ENCODE data around the gene MAP2. TPM values are rescaled to one million over a fixed set of nuclear protein-coding genes. Genes with fewer than 3 reads are reported as not detected.

Gene MAP2
- total and polyA plus RNA-seq, 4 donors, result 0.70 to 4.2 (median 1.9) TPM

GRCh38 chr2:209671020-209671680 is 247.3 kb downstream of the MAP2 start:
- Histone ChIP-seq H3K27ac (ENCODE audit: low read depth in 1 of 2, low read length in 2 of 2) (no peak overlapping the region), H3K36me3 (ENCODE audit: control insufficient read depth in 4 of 4, insufficient read depth in 3 of 4, low read depth in 1 of 4, low read length in 3 of 4) (no peaks in the 10 kb centered on the region), H3K4me3 (ENCODE audit: low read depth in 1 of 3, low read length in 3 of 3) (no peak overlapping the region), H3K27me3 (ENCODE audit: control insufficient read depth in 4 of 4, insufficient read depth in 4 of 4, low read length in 3 of 4) (no peaks in the 10 kb centered on the region), H3K9ac (ENCODE audit: low read depth in 1 of 2, low read length in 2 of 2) (no peak overlapping the region), H3K4me1 (ENCODE audit: control insufficient read depth in 4 of 4, insufficient read depth in 4 of 4, low read length in 3 of 4) (no peaks in the 10 kb centered on the region), H3K9me3 (ENCODE audit: control insufficient read depth in 4 of 4, low read length in 3 of 4) (no peaks in the 10 kb centered on the region)
- DNase-seq (ENCODE audit: low spot score), result no peak
- 83% methylated on average over 7 of the region's 7 CpGs for WGBS
- TF ChIP-seq, protein P1, sequence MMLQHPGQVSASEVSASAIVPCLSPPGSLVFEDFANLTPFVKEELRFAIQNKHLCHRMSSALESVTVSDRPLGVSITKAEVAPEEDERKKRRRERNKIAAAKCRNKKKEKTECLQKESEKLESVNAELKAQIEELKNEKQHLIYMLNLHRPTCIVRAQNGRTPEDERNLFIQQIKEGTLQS (IDR thresholded peaks at IDR 0.05), result no peak
- TF ChIP-seq EGR1 (IDR thresholded peaks at IDR 0.05; ENCODE audit: low read depth in 2 of 2) (no peak), GABPA (IDR thresholded peaks at IDR 0.05 in 1 of 2, conservative IDR thresholded peaks at IDR 0.05 in 1 of 2) (no peak), ZBTB33 (IDR thresholded peaks at IDR 0.05) (no peak), FOXA2 (IDR thresholded peaks at IDR 0.05) (no peak), TAF1 (conservative IDR thresholded peaks at IDR 0.05) (no peak)

- no peak for DNase-seq (ENCODE audit: low spot score)
- no peaks in the 10 kb centered on the region for H3K4me1 ChIP-seq (ENCODE audit: control insufficient read depth in 4 of 4, insufficient read depth in 4 of 4, low read length in 3 of 4)
- TF ChIP-seq CTCF (IDR thresholded peaks at IDR 0.05; ENCODE audit: low read depth, low read length, missing input control) (no peak), GABPA (IDR thresholded peaks at IDR 0.05 in 1 of 2, conservative IDR thresholded peaks at IDR 0.05 in 1 of 2) (no peak), JUND (IDR thresholded peaks at IDR 0.05) (no peak), EGR1 (IDR thresholded peaks at IDR 0.05; ENCODE audit: low read depth in 2 of 2) (no peak), HNF4A (conservative IDR thresholded peaks at IDR 0.05) (no peak), YY1 (IDR thresholded peaks at IDR 0.05) (no peak), SP1 (IDR thresholded peaks at IDR 0.05) (no peak), HNF4G (IDR thresholded peaks at IDR 0.05) (no peak), RXRA (IDR thresholded peaks at IDR 0.05) (no peak), ZBTB33 (IDR thresholded peaks at IDR 0.05) (no peak), FOXA1 (IDR thresholded peaks at IDR 0.05) (no peak), NR2F2 (IDR thresholded peaks at IDR 0.05) (no peak), TAF1 (conservative IDR thresholded peaks at IDR 0.05) (no peak), RAD21 (IDR thresholded peaks at IDR 0.05) (no peak), FOXA2 (IDR thresholded peaks at IDR 0.05) (no peak), REST (IDR thresholded peaks at IDR 0.05) (no peak)
- TF ChIP-seq, protein P2, sequence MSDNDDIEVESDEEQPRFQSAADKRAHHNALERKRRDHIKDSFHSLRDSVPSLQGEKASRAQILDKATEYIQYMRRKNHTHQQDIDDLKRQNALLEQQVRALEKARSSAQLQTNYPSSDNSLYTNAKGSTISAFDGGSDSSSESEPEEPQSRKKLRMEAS (IDR thresholded peaks at IDR 0.05), result no peak
- TF ChIP-seq, protein P1 (IDR thresholded peaks at IDR 0.05), result no peak
- no peak overlapping the region for H3K27ac ChIP-seq (ENCODE audit: low read depth in 1 of 2, low read length in 2 of 2)
- no peak overlapping the region for H3K9ac ChIP-seq (ENCODE audit: low read depth in 1 of 2, low read length in 2 of 2)
- H3K27me3 ChIP-seq (ENCODE audit: control insufficient read depth in 4 of 4, insufficient read depth in 4 of 4, low read length in 3 of 4), result no peaks in the 10 kb centered on the region
- no peaks in the 10 kb centered on the region for H3K9me3 ChIP-seq (ENCODE audit: control insufficient read depth in 4 of 4, low read length in 3 of 4)
- no peak overlapping the region for H3K4me3 ChIP-seq (ENCODE audit: low read depth in 1 of 3, low read length in 3 of 3)
- H3K36me3 ChIP-seq (ENCODE audit: control insufficient read depth in 4 of 4, insufficient read depth in 3 of 4, low read depth in 1 of 4, low read length in 3 of 4), result no peaks in the 10 kb centered on the region
Measured at GRCh38 chr2:209673811-209674210, 250.0 kb downstream of the MAP2 start.

Data from liver (tissue), 9 donors.